Activated CD4-positive, alpha-beta T cell treated with anti-CD3 and anti-CD28 coated beads, Interleukin-2, amount 50 U/mL, for 1 hour (primary cell): ENCODE measurements around the gene CYP27C1.
"Not testable (repeated sequence)": the region's sequence is repeated elsewhere in the genome, so short reads cannot be mapped to it uniquely, and the experiment has no call there.

Experiments
- DNase-seq: peaks from one replicate; pipeline ENCODE4 v3.0.0-alpha.2; 2020

CYP27C1 gene

DNA sequence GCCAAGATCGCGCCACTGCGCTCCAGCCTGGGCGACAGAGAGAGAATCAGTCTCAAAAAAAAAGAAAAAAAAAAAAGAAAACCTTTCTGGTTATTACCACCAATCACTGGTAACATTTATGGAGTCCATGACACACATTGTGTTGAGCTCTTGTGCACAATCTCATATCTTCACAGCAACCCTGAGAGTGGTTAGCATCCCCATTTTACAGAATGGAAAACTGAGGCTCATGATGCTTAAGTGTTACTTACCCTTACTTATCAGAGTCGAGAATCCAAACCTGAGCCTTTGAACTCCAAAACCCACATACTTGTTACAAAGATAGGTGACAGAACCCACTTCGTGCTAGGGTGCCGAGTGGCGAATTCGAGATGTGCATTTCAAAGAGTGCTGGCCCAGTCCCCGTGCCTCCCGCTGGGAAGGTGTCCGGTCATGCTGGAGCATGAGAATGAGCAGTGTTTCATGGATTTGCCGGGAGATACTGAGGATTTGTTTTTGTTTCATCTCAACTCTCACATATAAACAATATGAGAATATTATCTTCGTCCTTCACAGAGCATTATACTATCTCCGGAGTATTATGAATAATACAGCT lies 50.9 kb downstream of the CYP27C1 start:
- no peak for DNase-seq

DNA sequence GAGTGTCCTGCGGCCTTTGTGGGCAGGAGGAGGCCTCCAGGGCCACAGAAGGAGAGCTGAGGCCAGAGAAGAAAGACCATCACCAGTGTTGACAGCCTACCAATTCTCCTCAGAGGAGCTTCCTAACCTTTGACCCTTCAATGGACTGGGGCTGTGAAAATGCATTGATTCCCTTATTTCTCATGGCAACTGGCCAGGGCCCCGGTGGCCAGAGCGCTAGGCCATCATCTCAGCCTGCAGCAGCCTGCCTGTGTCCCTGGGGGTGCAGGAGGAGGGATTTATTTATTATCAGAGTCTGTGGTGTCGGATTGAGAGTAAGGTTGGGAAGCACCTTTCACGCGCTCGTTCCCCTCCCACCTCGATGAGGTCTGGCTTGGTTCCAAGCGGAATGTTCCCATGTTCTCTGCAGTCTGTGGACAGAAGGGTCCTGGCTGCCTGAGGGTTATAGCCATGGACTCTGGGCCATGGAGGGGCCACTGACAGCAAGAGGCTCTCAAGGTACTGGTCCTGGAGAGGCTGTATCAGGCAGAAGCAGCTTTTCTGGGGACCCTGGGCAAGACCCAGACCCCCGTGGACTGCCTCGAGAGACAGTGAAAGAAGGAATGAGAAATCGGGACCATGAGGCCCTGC lies 53.8 kb downstream of the CYP27C1 start:
- DNase-seq, result no peak

DNA sequence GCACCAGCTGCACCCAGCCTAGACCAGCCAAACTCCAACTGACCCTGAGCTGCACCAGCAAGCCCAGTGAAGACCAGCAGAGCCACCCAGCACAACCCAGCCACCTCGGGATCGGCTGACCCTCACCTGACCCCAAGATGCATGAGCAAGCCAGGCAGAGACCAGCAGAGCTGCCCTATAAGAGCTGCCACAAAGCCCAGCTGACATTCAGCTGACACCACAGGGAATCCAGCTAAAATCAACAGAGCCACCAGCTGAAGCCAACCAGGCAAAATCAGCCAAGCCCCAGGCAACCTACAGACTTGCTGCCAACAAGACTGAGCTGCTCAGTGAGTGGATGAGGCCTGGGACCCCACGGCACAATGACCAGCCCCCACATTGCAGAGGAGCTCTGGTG lies 54.6 kb downstream of the CYP27C1 start:
- no peak for DNase-seq

DNA sequence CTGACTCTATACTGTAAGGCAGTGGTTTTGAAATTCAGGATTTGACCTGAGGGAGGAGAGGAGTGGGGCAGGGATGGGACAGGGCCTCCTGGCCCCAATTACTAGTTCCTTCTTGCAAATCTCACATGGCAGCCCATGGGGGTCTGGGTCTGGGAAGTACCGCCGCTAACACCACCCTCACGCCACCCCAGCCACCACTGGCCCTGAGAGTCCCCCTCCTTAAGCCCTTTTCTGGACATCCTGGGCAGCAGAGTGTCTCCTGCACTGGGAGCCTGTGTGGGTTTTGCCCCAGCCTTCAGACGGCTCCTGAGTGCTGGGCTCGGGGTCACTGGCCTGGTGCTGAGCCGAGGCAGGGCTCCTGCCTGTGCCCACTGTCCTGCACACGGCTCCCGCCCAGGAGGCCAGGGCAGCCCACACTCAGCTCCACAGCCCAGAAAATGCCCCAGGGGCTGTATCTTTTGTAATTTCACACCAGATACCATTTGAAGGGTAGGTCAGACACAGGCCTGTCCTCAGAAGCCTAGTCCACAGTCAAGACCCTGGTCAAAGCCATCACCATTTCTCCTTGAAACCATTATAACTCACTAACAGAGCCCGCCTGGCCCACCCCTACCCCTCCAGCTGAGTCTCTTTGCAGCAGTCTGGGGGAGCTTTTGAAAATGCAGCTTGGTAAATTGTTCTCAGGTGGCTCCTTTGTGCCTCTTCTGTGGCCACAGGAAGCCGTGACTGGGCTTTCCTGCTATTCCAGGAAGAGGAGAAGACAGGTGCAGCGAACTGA lies 55.1 kb downstream of the CYP27C1 start:
- DNase-seq, result no peak

DNA sequence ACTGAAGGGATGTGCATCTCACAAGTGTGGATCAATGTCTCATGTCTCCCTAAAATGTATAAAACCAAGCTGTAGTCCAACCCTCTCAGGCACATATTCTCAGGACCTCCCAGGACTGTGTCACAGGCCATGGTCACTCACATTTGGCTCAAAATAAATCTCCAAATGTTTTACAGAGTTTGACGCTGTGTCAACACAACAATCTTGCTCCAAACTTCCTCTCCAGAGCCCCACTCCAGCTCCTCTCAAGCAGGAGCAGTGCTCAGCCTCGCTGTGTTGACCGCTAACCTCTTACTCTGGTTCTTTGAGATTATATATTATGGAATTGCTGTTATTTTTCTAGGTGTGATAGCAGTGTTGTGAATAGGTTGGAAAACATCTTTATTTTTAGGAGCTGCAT lies 56.2 kb downstream of the CYP27C1 start:
- no peak for DNase-seq

DNA sequence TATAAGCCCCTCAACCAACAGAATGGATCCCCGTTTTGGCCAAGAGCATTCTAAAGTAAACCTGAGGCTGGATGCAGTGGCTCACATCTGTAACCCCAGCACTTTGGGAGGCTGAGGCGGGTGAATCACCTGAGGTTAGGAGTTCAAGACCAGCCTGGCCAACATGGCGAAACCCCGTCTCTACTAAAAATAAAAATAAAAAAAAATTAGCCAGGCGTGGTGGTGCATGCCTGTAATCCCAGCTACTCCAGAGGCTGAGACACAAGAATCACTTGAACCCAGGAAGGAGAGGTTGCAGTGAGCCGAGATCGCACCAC lies 57.1 kb downstream of the CYP27C1 start:
- not testable (repeated sequence) for DNase-seq

DNA sequence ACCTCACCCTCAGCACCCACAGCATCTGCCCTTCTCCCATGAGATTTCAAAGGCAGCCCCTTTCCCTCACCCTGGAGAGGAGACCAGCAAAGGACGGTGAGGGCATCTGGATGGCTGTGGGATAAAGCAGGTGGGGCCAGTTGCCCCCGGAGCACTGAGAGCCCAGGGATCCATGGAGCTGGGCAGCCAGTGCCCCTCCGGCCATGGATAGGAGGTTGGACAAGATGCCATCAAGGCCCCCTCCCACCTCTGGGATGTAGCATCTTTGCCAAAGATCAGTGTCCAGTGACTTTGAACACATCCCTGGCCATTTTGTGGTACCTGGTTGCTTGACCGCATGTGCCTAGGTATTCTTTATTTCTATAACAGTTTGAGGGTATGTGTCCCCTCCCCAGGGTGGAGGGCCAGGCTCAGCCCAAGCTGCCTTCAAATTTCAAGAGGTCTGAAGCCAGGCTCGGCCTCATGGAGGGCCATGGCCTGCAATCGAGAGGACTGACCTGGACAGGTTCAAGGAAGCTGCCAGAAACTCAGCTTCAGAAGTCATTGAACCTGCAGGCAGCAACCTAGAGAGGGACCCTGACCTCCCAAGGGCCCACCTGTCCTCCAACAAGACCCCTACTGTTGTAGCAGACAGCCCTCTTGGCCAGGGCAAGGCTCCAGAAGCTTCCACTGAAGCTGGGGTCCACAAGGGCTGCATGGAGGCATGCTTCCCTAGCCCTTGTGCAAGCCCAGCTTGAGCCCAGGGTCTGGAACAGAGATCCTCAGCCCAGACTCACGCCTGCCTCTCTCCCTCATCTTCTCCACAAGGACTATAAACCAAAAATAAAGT lies 57.6 kb downstream of the CYP27C1 start:
- DNase-seq, result no peak

DNA sequence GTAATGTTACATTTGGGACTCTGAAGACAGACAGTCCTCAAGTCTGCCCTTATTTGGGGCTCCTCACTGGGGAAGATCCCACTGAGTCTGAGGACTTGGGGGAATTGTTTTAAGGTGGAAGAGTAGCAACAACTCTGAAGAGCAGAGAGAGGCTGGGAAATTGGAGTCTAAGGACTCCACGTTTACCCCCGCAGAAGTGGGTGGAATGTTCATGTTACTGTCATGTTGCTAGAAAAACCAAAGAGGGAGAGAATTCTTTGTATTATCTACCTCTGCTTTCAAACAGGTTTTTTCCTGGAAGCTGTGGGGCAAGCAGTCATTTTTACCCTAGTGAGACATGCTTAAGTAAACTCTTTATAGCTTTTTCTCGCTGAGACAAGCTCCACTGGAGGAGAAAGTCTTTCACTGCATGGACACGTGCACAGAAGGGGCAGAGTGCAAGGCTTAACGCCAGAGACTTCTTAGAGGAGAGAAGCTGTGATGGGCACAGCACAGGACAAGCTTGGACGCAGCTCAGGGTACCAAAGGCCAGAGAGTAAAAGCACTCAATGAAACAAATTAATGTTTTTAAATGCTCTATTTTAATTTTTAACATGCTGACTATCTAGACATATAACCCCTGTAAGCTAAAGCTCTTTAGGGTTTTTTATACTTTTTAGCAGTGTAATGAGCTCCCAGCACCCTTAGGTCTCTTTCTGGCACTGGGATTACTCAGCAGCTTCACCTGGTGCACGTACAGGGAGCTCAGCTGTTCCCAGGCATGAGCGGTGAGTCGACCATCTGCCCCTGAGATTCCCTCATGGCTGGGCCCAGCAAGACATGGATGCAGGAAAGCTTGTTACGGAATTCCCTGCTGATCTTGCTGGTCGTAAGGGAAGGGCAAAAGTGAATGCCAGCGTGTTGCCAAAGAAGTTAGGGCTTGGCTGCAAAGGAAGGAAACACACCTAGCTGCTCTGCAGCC lies 58.6 kb downstream of the CYP27C1 start:
- DNase-seq, result no peak

DNA sequence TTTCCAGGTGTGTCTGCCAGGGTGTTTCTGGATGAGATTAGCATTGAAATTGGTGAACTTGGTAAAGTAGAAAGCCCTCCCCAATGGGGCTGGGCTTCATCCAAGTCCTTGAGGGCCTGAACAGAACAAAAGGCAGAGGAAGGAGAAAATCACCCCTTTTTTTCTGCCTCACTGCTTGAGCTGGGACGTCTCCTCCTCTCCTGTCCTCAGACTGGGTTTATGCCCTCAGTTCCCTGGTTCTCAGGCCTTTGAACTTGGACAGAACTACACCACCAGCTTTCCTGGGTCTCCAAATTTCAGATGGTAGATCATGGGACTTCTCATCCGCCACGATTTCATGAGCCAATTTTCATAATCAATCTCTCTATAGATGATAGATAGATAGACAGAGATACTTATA lies 59.4 kb downstream of the CYP27C1 start:
- no peak for DNase-seq

DNA sequence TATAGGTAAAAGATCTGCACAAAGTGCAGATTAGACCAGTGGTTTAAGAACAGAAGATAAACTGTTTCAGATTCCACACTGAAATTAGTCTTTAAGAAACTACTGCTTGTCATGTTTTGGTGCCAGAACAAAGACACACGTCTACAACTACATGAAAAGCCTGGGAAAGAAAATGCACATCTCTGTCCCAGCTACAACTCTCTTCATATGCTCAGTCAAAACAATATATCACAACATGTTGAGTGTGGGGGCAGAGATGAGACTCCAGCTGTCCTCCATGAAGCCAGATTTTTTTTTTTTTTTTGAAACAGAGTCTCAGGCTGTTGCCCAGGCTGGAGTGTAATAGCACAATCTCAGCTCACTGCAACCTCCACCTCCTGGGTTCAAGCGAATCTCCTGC lies 60.6 kb downstream of the CYP27C1 start:
- DNase-seq, result no peak

DNA sequence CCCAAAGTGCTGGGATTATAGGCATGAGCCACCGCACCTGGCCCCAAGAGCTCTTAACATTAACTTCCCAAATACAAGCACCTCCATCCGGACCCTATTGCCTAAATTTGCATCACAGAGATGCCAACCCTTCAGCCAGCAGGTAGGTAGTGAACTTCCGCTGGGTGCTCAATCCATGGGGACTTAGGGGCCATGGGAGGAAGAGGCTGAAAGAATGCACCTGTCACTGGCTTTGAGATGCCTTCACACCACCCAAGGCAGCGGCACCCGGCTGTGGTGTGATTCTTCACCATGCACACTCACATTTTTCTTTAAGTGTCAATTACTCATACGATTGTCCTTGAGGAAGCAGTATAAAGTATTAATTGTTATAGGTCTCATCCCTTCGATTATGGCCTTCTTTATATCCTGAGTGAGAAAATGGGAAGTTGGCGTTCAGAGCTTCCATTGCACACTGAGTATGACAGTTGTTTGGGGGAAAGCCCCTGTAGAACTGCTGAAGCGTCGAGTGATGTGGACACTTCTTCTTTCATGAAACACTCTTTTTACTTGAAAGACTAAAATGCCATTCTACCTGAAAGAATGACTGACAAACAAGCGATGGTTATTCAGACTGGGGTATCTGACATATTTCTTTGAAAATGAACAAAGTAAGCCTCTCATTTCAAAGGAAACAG lies 61.3 kb downstream of the CYP27C1 start:
- DNase-seq, result no peak

DNA sequence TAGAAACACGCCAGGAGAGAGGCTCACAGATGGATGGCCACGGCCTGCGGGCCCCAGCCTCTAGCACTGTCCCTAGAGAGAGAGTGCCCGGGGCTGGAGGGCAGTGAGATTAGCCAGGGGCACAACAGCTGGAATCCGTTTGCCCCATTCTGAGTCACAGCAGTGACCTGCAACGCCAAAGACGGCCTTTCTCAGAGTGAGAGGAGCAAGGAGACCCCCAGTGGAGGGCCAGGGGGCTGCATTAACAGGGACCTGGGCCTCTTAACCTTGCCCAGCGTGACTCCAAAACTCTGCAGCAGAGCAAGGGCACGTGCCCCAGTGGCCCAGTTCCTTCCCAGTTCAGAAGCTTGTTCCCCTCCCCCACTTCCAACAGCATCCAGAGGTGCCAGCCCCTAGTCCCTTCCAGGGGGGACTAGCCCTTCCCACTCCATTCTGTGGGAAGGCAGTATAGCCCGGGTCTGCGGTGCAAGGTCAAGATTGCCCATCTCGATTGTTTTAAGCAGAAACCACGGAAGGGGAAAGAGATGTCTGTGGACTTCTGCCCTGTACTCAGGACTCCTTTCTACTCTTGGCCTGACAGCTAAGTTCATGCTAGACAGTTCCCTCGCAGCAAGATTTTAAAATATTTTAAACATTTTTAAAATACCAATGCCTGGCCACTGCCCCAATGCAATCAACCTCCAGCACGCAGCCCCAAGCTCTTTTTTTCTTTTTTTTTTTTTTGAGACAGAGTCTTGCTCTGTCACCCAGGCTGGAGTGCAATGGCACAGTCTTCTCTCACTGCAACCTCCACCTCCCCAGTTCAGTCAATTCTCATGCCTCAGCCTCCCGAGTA lies 62.2 kb downstream of the CYP27C1 start:
- no peak for DNase-seq

DNA sequence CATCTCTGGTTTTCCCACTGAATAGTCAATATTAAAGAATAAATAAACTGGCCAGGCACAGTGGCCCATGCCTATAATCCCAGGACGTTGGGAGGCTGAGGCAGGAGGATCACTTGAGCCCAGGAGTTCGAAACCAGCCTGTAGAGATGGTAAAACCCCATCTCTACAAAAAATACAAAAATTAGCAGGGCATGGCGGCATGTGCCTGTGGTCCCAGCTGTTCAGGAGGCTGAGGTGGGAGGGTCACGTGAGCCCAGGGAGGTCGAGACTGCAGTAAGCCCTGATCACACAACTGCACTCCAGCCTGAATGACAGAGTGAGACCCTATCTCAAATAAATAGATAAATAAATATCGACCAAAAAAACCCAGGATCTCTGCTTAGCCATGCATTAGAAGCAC lies 63.0 kb downstream of the CYP27C1 start:
- no peak for DNase-seq

DNA sequence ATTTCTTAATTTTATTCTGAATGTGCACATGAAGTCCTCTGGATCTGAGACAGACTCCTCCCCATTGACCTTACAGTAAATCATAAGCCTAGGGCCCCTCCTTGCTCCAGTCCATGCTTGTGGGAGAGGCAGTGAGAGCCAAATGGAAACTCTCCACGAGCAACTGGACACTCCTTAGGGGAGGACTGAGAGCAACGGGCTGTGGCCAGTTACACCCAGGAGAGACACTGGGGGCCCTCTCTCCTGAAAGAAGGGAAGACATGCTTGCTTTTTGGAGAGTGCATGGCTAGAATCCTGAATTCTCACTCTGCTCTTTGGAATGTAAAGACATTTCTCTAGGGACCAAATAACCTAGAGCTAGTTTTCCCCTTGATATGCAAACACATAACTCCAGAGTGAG lies 64.2 kb downstream of the CYP27C1 start:
- DNase-seq, result no peak

DNA sequence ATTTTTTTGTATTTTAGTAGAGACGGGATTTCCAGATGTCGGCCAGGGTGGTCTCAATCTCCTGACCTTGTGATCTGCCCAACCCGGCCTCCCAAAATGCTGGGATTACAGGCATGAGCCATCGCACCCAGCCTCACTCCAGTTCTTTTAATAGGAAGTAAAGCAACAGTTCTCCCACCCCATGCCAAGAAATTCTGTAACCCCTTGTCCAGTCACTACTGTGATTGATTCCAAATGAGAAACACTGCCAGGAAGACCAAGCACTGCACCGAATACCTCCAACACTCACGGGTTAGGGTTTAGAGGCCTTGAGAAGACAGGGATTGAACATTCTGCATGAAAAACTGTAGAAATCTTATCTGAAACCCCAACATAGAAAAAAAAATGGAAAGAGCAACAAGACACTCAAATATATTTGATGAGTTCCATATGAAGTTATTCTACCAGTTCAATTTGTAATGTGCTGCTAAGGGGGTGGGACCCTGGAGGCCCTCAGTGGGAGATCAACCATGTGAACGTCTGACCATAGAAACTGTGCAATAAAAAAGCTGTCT lies 65.0 kb downstream of the CYP27C1 start:
- no peak for DNase-seq

DNA sequence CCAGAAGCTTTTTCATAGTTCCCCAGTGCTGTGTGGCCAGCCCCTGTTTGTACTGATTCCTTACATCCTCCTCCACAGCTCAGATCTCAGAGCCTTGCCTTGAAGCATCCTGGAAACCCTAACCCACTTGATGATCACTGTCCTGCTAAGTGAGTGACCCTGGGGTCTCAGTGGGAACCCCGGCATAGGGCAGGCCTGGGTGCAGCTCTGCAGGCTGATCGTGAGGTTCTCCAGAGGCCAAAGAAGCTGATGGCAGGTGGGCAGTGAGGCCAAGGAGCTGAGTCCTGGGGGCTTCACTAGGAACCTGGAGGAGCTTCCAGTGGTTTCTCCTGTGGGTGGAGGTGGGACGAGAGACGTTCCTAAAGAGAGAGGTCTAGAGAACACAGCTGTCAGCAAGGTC lies 65.7 kb downstream of the CYP27C1 start:
- DNase-seq, result no peak

DNA sequence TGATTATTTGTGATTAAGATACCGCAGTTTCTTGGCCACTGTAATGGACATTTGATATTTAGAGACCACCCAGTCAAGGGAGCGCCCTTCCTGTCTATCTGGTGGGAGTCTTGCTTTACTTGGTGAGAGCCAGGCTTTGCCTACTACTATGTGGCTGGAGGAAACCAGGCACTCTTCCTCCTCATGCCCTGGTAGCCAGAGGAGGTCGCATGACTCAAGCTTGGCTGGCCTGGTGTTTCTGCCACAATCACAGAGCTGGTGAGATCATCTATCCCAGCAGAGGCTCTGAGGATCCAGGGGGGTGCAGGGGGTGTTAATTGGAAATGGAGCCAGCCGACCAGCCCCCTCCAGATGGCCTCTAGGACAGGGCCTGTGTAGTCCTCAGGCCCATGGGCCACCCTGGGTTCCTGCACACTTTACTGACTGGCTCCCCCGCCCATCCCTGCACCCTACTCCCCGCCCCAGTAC lies 66.4 kb downstream of the CYP27C1 start:
- no peak for DNase-seq

DNA sequence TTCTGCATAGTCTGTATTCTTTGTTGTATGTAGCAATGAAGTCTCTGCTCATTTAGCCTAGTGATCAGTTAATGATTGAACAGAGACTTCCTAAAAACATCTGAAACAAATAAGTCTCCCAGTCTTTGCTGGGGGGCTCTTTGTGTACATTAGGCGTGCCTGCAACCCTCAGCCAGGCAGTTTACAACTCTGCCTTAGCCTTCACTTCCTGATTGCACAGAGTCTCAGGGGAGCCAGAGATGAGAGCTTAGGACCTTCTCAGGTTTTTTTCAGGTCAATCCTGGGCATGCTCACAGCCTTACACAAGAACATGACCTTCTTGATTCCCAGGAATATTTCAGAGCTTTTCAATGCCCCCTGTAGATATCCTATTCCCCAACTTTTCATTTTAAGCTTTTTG lies 69.1 kb downstream of the CYP27C1 start:
- DNase-seq, result no peak

DNA sequence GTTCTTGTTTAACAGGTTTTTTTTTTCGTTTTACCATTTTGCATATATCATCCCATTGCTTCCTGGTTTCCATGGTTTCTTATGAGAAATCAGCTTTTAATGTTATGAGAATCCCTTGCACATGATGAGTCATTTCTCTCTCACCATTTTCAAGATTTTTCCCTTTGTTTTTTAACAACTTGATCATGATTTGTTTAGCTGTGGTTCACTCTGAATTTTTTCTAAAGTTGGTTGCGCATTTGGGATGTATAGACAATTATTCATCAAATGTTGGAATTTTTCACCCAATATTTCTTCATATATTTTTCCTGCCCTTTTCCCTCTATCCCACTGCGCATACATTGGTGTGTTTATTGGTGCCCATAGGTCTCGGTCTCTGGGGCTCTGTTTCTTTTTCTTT lies 70.7 kb downstream of the CYP27C1 start:
- DNase-seq, result no peak

DNA sequence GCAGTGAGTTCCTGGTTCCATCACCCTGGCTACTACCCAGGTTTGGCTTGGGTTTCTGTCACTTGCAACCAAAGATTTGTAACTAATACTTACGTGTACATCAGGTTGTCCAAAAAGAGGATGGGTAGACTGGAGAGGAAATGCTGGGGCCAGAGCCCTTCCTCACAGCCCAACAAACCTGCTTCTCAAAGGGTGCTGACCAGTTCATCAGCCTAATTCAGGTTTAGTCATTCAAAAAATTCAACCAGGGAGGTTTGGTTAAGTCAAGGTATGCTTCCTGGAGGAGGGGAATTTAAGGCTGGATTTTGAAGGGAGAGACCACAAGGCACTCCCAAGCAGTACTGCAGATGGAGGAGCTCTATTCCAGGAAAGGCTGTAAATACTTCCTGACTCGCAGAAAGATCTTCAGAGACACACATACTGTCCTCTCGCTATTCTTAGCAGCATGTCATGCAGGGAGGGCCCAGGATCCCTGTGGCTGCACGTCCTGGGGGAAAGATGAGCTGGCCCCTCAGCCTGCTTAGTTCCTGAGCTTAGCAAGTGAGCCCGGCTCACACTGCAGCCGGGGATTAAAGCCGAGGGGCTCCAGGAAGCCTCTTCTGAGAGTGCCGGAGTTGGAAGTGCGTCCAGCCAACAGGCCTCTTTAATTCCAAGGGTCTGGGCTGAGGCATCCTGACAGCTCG lies 73.1 kb downstream of the CYP27C1 start:
- no peak for DNase-seq
